Astrocyte of the hippocampus (primary cell): ENCODE measurements around the gene ZNF593.
A peak's percentile ranks its signal among the peaks of the same experiment; 100 is the strongest.

Experiments
- DNase-seq: peaks from one replicate; pipeline ENCODE4 v3.0.0; 2011; ENCODE audit warnings: low read depth, low spot score

The ZNF593 gene

GRCh38 chr1:26148887-26149286 is 20.8 kb upstream of the ZNF593 start:
- DNase-seq = no peak

- no peak for DNase-seq
Measured at GRCh38 chr1:26153966-26154532, 15.7 kb upstream of the ZNF593 start.

GRCh38 chr1:26154750-26155149 is 15.0 kb upstream of the ZNF593 start:
- no peak for DNase-seq

GRCh38 chr1:26155370-26156284 is 14.1 kb upstream of the ZNF593 start:
- no peak for DNase-seq

- no peak for DNase-seq
Measured at GRCh38 chr1:26156285-26157038, 13.2 kb upstream of the ZNF593 start.

GRCh38 chr1:26158271-26158907 is 11.3 kb upstream of the ZNF593 start:
- no peak for DNase-seq

- no peak for DNase-seq
Measured at GRCh38 chr1:26158908-26159742, 10.6 kb upstream of the ZNF593 start, which contains the start of gene FAM110D. FAM110D (plus strand) TSS chr1:26159079; CDS start chr1:26161292, 2,213 bp downstream.

GRCh38 chr1:26159743-26160039 is 10.0 kb upstream of the ZNF593 start:
- DNase-seq = no peak

- no peak for DNase-seq
Measured at GRCh38 chr1:26160527-26161414, 8.9 kb upstream of the ZNF593 start.

GRCh38 chr1:26161415-26162219 is 8.1 kb upstream of the ZNF593 start:
- peak; percentile 76 for DNase-seq

- DNase-seq = no peak
Measured at GRCh38 chr1:26162220-26162709, 7.4 kb upstream of the ZNF593 start.

- no peak for DNase-seq
Measured at GRCh38 chr1:26163684-26164035, 6.0 kb upstream of the ZNF593 start.

- DNase-seq = peak; percentile 70
Measured at GRCh38 chr1:26164036-26164860, 5.5 kb upstream of the ZNF593 start.

- DNase-seq = no peak
Measured at GRCh38 chr1:26164861-26165842, 4.6 kb upstream of the ZNF593 start.

GRCh38 chr1:26166719-26167281 is 2.9 kb upstream of the ZNF593 start:
- DNase-seq = no peak

GRCh38 chr1:26168410-26169197 is 1.1 kb upstream of the ZNF593 start, which contains the start of gene C1orf232:
C1orf232 (minus strand) TSS chr1:26168963; CDS start chr1:26168499, 464 bp downstream.
- no peak for DNase-seq
